ENCODE measurements around the gene USP49. TPM values are rescaled to one million over a fixed set of nuclear protein-coding genes. Genes with fewer than 3 reads are reported as not detected.

USP49 gene
- total and polyA plus RNA-seq, 2 of the 4 experiments (the other 2 are of a cell fraction): 1.4 to 2.1 TPM

- H3K14ac ChIP-seq (replicated peaks; ENCODE audit: low read depth, low read length): no peak overlapping the region
- no peak overlapping the region for H3K9ac ChIP-seq (ENCODE audit: low read depth, low read length)
- dilution Hi-C loops (cut with HindIII; ENCODE audit: low sequenced_read_pairs, unreplicated experiment): no loop called here
- H3K4me3 ChIP-seq (ENCODE audit: insufficient read depth, low read depth, low read length): no peak overlapping the region
- no peaks in the 10 kb centered on the region for H3K9me1 ChIP-seq (ENCODE audit: insufficient read depth, low read length)
- H3K36me3 ChIP-seq (ENCODE audit: control insufficient read depth, insufficient read depth, low read length): no peaks in the 10 kb centered on the region
- no peaks in the 10 kb centered on the region for H4K20me1 ChIP-seq (ENCODE audit: insufficient read depth, low read length)
- ATAC-seq (ENCODE audit: low read depth) (no peak), DNase-seq (no peak)
- H2BK20ac ChIP-seq (ENCODE audit: low read depth, low read length): no peak overlapping the region
- 67% methylated on average over 1 of the region's 2 CpGs; no CpG with 5 or more reads in 1 of the 2 experiments for WGBS, 2 experiments (ENCODE audit: extremely low coverage in 2 of 2, insufficient read length in 1 of 2)
- H3K4ac ChIP-seq (ENCODE audit: low read depth, low read length): no peak overlapping the region
- H3K4me2 ChIP-seq (ENCODE audit: low read depth, low read length): no peak overlapping the region
- in situ Hi-C loops (cut with MboI; ENCODE audit: low sequenced_read_pairs): no loop called here
- no TSS peak for BruUV-seq (replicated peaks)
- no peaks in the 10 kb centered on the region for H3K27me3 ChIP-seq (ENCODE audit: control insufficient read depth, insufficient read depth, low read length)
- intact Hi-C loops (cut with micrococcal nuclease): no loop called here
- no peak overlapping the region for H2AK5ac ChIP-seq (ENCODE audit: low read depth, low read length)
- H3K4me1 ChIP-seq (ENCODE audit: control insufficient read depth, insufficient read depth, low read length): no peaks in the 10 kb centered on the region
- H2BK5ac ChIP-seq (ENCODE audit: low read depth, low read length, poor library complexity, severe bottlenecking): no peak overlapping the region
- ChIA-PET CTCF (interaction anchor here (0.6 kb wide), 1 partner anchor 21 kb away, joined by 3 read pairs; no protein-coding TSS in a partner anchor), POLR2A (ENCODE audit: unreplicated experiment) (interaction anchor here (0.5 kb wide), 1 partner anchor 193 kb away, joined by 4 read pairs; no protein-coding TSS in a partner anchor)
- TF ChIP-seq CEBPB (IDR thresholded peaks at IDR 0.05; ENCODE audit: low read depth, low read length): no peak
- TF ChIP-seq SMC3 (IDR thresholded peaks at IDR 0.05; ENCODE audit: low read depth, low read length): no peak
- TF ChIP-seq MXI1 (IDR thresholded peaks at IDR 0.05; ENCODE audit: borderline replicate concordance, low read depth, low read length): no peak
- TF ChIP-seq CHD1 (IDR thresholded peaks at IDR 0.05; ENCODE audit: low read depth, low read length): no peak
- no peak for TF ChIP-seq FOS (IDR thresholded peaks at IDR 0.05; ENCODE audit: low read depth, low read length)
- TF ChIP-seq POLR2A (IDR thresholded peaks at IDR 0.05; ENCODE audit: low read depth, low read length): no peak
- TF ChIP-seq ELK1 (IDR thresholded peaks at IDR 0.05; ENCODE audit: borderline replicate concordance, low read depth, low read length): no peak
- no peak for TF ChIP-seq RAD21 (IDR thresholded peaks at IDR 0.05; ENCODE audit: low read length)
- TF ChIP-seq RCOR1 (IDR thresholded peaks at IDR 0.05; ENCODE audit: insufficient replicate concordance, low read length): no peak
- TF ChIP-seq USF2 (IDR thresholded peaks at IDR 0.05; ENCODE audit: low read depth, low read length): no peak
- TF ChIP-seq MAFK (IDR thresholded peaks at IDR 0.05; ENCODE audit: low read depth, low read length): no peak
- no peak for TF ChIP-seq CTCF (conservative IDR thresholded peaks at IDR 0.05; ENCODE audit: low read depth, low read length)
- no peak for TF ChIP-seq RFX5 (IDR thresholded peaks at IDR 0.05; ENCODE audit: low read depth, low read length)
- no peak for TF ChIP-seq NFE2L2 (IDR thresholded peaks at IDR 0.05; ENCODE audit: low read depth, low read length)
- no peak overlapping the region for H3K27ac ChIP-seq (ENCODE audit: insufficient read depth, low read length)
- H4K5ac ChIP-seq (ENCODE audit: low read depth, low read length): no peak overlapping the region
- H4K8ac ChIP-seq (ENCODE audit: low read depth in 2 of 2, low read length in 2 of 2): no peak overlapping the region
- no peak overlapping the region for H3K23ac ChIP-seq (ENCODE audit: low read depth, low read length)
- no peak overlapping the region for H2AFZ ChIP-seq (replicated peaks; ENCODE audit: low read length, poor library complexity)
- H2BK120ac ChIP-seq (ENCODE audit: low read depth, low read length): no peak overlapping the region
- no peaks in the 10 kb centered on the region for H3K79me1 ChIP-seq (ENCODE audit: low read depth in 1 of 2, low read length in 2 of 2)
- no peaks in the 10 kb centered on the region for H3K9me3 ChIP-seq (ENCODE audit: control insufficient read depth, insufficient read depth, low read length)
- H3K18ac ChIP-seq (ENCODE audit: low read depth, low read length): no peak overlapping the region
- no peak overlapping the region for H3K56ac ChIP-seq (ENCODE audit: extremely low read depth, insufficient read depth, low read length)
- no peak overlapping the region for H2AK9ac ChIP-seq (replicated peaks; ENCODE audit: low read depth, low read length, poor library complexity)
- no peak overlapping the region for H4K91ac ChIP-seq (ENCODE audit: insufficient read depth, low read depth, low read length)
- no peak overlapping the region for H2BK15ac ChIP-seq (ENCODE audit: low read depth, low read length)
Measured at GRCh38 chr6:41858703-41859102, 36.5 kb downstream of the USP49 start.

Data from IMR-90 (cell line).